Endometrial microvascular endothelial cells (primary cell): ENCODE measurements around the gene TMEM50B. TPM values are rescaled to one million over a fixed set of nuclear protein-coding genes. Genes with fewer than 3 reads are reported as not detected.
"Not testable (repeated sequence)": the region's sequence is repeated elsewhere in the genome, so short reads cannot be mapped to it uniquely, and the experiment has no call there.

Experiments used
- in situ Hi-C: cut with HindIII; loops from 2 replicates; pipeline ENCODE4 v1.10.0; 2017; ENCODE audit warnings: low sequenced_read_pairs, low pct_unique_long_range_greater_than_20kb; ENCODE audit errors: inconsistent ontology term
- total RNA-seq: library from RNA; depleted of rRNA; stranded (reverse); fragments of >200 nt; gene quantifications from one replicate; pipeline ENCODE4 v1.2.3, GENCODE V29; 2015; ENCODE audit errors: inconsistent ontology term

Gene TMEM50B
- total RNA-seq, 1 donor from 2014 or later: 32.2 TPM

DNA sequence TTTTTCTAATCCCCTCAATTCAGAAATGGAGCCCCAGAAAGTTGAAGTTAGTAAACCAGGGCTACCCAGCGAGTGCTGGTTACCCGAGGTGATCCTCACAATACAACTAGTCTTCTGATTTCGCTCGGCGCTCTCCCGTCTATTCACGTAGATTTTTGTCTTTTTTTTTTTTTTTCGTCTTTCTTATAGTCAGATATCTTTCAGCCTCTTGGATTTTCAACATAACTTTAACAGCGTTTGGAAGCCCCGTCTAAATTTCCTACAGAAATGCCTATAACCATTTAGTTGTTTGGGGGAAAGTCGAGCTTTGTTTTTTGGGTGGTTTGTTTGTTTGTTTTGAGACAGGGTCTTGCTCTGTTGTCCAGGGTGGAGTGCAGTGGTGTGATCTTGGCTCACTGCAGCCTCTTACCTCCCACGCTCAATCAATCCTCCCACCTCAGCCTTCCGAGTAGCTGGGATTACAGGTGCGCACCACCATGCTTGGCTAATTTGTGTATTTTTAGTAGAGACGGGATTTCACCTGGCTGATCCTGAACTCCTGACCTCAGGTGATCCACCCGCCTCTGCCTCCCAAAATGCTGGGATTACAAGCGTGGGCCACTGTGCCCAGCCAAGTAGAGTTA lies 818 bp upstream of the TMEM50B start:
- in situ Hi-C loops: no loop called here

DNA sequence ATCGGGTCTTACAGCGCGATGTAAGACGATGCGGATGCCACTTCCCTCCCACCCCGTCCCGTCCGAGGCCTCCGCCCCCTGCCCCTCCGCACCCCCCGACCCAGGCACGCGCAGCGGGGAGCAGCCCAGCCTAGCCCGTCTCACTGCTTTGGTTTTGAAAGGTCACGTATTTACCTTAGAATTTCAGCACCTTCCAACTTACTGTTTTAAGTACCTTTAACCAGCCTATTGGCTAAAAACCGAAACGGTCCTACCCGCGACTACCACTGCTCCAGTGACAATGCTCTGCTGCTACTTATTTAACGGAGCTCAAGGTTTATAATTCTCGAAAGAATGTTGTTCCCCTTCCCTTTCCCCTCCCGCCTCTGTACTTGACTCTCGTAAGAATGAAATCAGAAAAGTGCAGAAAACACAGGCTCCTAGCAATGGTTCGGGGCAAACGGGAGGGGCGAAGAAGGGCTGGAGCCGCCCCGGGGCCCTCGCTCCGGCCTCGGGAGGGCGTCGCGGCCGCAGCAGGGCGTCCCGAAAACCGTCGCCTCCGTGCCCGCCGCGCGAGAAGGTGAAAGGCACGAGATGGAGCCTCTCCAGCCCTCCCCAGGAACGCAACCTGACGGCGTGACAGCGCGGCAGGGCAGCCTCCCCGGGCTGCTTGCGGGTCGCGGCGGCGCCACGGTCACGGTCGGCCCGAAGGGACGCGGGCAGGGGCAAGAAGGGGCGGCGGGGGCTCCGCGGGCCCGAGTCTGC lies 667 bp downstream of the TMEM50B start:
- in situ Hi-C loops: no loop called here

DNA sequence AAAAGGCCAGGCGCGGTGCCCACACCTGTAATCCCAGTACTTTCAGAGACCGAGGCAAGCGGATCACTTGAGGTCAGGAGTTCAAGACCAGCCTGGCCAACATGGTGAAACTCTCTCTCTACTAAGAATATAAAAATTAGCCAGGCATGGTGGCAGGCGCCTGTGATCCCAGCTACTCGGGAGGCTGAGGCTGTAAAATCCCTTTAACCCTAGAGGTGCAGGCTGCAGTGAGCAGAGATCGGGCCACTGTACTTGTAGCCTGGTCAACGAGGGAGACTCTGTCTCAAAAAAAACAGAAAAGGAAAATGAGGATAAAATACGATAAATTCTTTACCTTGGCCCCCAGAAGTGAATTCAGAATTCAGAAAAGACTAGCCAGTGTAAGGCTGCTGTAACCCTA lies 1.6 kb downstream of the TMEM50B start:
- in situ Hi-C loops: no loop called here

- in situ Hi-C loops: no loop called here
Observed at GRCh38 chr21:33477066-33477465, 2.7 kb downstream of the TMEM50B start.

DNA sequence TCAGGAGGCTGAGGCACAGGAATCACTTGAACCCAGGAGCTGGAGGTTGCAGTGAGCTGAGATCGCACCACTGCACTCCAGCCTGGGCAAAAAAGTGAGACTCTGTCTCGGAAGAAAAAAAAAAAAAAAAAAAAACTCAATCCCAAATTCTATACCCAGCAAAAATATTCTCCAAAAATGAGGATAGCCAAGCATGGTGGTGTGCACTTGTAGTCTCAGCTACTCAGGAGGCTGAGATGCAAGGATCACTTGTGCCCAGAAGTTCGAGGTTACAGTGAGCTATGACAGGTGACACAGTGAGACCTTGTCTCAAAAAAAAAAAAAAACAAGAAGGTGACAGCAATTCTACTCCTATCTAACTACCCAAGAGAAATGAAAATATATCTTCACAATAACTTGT lies 6.4 kb downstream of the TMEM50B start:
- in situ Hi-C loops: no loop called here

- in situ Hi-C loops: no loop called here
Observed at GRCh38 chr21:33470701-33471100, 9.1 kb downstream of the TMEM50B start.

DNA sequence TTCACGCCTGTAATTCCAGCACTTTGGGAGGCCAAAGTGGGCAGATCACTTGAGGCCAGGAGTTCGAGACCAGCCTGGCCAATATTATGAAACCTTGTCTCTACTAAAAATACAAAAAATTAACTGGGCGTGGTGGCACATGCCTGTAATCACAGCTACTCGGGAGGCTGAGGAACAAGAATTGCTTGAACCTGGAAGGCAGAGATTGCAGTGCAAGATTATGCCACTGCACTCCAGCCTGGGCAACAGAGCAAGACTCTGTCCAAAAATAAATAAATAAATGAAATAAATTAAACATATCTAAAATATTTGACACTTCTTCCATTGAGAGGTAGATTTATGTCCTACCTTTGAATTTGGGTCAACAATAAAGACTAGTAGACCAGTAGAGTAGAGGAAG lies 10.6 kb downstream of the TMEM50B start:
- in situ Hi-C loops: not testable (repeated sequence)

DNA sequence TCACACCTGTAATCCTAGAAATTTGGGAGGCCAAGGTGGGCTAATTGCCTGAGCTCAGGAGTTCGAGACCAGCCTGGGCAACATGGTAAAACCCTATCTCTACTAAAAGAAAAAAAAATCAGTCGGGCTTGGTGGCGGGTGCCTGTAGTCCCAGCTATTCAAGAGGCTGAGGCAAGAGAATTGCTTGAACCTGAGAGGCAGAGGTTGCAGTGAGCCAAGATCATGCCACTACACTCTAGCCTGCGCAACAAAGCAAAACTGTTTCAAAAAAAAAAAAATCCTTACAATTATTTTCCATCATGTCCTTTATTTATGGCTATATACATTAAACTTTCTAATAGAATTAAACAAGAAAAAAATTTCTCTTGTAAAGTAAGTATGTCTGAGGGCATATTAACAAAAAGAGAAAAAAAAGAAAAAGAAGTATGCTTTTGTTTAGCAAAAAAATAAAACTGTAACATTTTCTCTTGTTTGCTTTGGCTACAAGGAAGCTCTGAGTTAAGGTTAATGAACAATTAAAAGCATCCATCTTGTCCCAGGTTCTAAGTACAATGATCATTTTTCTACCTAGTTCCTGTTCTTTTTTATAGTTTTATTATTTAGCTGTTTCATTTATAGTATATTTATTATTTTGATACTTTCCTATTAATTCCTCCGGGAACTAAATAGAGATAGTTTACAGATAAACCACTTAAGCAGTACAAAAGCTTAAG lies 18.1 kb downstream of the TMEM50B start:
- in situ Hi-C loops: no loop called here

GRCh38 chr21:33458861-33459260 lies 20.9 kb downstream of the TMEM50B start:
- in situ Hi-C loops: no loop called here

GRCh38 chr21:33455686-33456446 lies 23.9 kb downstream of the TMEM50B start:
- in situ Hi-C loops: no loop called here

- in situ Hi-C loops: no loop called here
Observed at GRCh38 chr21:33452362-33452761, 27.4 kb downstream of the TMEM50B start.

DNA sequence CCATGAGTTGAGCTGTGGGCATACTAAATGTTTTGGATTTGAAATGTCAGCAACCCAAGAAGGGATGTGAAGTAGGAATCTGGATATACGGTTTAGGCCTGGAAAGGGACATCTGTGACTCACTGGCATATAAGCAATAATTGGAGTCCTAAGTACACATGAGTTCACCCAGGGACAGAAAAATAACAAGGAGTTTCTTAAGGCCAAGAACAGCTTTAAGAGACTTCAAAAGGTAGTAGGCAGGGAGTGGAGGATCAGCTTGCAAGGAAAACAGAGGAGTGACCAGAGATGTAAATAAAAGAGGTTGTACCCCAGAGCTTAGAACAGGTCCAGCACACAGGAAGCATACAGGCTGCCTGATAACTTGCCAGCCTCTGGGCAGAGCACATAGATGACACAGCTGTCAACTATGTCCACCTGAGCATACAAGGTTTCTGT lies 28.1 kb downstream of the TMEM50B start:
- in situ Hi-C loops: no loop called here

- in situ Hi-C loops: no loop called here
Observed at GRCh38 chr21:33449616-33450015, 30.2 kb downstream of the TMEM50B start.

- in situ Hi-C loops: not testable (repeated sequence)
Observed at GRCh38 chr21:33446620-33447019, 33.2 kb downstream of the TMEM50B start.

GRCh38 chr21:33444499-33444898 lies 35.3 kb downstream of the TMEM50B start:
- in situ Hi-C loops: no loop called here

GRCh38 chr21:33443194-33443593 lies 36.6 kb downstream of the TMEM50B start:
- in situ Hi-C loops: no loop called here

GRCh38 chr21:33441489-33442477 lies 38.0 kb downstream of the TMEM50B start:
- in situ Hi-C loops: no loop called here

GRCh38 chr21:33437140-33437539 lies 42.6 kb downstream of the TMEM50B start:
- in situ Hi-C loops: no loop called here
